GM12865 (cell line): ENCODE data around the gene XPNPEP2.

Source experiments
- DNase-seq: peaks from one replicate; pipeline ENCODE4 v3.0.0; 2010; ENCODE audit warnings: low read depth
- H3K4me3 ChIP-seq: 2 replicates; pipeline ENCODE4 v1.5.1; 2011; ENCODE audit warnings: mild to moderate bottlenecking, low read depth, low read length, control low read depth
- TF ChIP-seq, protein P1 (sequence below): IDR thresholded peaks from 2 replicates; pipeline ENCODE4 v1.5.1; 2011; ENCODE audit warnings: low read length, control low read depth, low read depth, inconsistent platforms; ENCODE audit not compliant: insufficient read depth; ENCODE audit errors: missing control alignments

XPNPEP2 gene

DNA sequence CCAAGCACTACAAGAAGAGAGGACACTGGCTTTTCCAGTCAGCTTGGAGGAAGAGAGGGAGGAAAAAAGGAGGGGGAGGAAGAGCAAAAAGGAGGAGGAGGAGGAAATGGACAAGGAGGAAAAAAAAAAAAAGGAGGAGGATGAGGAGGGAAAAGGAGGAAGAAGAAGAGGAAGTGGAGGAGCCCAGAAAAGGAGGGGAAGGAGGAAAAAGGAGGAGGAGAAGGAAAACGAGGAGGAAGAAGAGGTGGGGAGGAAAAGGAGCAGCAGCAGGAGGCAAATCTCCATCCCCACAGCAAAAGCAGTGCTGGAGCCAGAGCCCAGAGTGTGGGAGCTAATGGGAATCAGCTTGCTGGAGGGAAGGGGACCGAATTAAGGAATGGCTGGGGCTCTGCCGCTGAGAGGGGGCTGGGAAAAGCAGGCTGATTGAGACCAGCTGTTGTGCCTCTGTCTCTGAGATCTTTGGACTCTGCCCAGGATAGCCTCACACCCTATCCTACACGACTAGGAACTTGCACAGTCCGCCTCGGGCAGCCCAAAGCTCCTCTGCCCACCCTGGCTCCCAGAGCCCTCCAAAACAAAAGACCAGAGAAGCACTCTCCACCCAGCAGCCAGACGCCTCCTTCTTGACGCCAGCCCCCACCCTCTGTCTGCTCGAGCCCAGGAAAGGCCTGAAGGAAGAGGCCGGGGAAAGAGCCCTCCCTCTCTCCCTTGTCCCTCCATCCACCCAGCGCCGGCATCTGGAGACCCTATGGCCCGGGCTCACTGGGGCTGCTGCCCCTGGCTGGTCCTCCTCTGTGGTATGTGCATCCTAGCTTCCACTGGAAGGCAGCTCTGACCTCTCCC lies at the start of gene XPNPEP2:
TSS of gene XPNPEP2 (plus strand) at position 514 of the 843 bp plus-strand sequence. CDS start at position 749, 235 bp downstream.
- TF ChIP-seq, protein P1, sequence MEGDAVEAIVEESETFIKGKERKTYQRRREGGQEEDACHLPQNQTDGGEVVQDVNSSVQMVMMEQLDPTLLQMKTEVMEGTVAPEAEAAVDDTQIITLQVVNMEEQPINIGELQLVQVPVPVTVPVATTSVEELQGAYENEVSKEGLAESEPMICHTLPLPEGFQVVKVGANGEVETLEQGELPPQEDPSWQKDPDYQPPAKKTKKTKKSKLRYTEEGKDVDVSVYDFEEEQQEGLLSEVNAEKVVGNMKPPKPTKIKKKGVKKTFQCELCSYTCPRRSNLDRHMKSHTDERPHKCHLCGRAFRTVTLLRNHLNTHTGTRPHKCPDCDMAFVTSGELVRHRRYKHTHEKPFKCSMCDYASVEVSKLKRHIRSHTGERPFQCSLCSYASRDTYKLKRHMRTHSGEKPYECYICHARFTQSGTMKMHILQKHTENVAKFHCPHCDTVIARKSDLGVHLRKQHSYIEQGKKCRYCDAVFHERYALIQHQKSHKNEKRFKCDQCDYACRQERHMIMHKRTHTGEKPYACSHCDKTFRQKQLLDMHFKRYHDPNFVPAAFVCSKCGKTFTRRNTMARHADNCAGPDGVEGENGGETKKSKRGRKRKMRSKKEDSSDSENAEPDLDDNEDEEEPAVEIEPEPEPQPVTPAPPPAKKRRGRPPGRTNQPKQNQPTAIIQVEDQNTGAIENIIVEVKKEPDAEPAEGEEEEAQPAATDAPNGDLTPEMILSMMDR = no peak
- no peak for DNase-seq
- no peak within 1 kb of the TSS for H3K4me3 ChIP-seq

DNA sequence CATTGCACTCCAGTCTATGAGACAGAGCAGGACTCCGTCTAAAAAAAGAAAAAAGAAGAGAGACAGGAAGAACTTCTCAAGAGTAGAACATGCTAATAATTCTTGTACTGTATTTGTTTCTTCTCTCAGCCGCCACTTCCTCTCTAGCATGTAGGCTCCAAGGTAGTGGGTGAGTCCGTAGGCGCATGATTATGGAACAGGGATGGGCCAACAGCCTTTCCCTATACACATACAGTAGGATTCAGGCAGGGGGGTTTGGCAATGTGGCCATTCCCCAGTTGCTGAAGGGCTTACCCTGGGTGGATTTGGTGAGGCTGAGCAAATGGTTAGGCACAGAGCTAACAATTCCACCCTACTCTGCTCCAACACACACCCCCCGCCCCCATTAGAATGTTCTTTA lies 49.0 kb upstream of the XPNPEP2 start:
- TF ChIP-seq, protein P1 = no peak
- no peak overlapping the region for H3K4me3 ChIP-seq
- DNase-seq = no peak

DNA sequence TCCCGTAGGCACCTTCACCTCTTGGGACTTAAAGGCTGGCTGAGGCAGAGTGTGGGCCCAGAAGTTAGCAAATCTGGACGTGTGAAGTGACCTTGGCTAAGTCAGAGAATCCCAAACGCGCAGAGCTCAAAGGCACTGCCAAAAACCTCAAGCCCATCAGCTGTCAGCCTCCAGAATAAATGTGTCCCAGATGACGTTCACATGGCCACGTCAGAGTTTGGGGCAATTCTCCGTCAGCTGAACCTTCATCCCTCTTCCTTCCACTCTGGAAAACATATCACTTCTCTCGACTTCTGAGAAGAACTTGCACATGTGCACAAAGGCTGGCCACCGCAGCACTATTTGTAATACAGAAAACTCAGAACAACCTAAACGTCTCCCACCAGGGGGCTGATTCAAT lies 48.3 kb upstream of the XPNPEP2 start:
- no peak for DNase-seq
- no peak overlapping the region for H3K4me3 ChIP-seq
- TF ChIP-seq, protein P1 = no peak

GRCh38 chrX:129693354-129693753 lies 45.4 kb upstream of the XPNPEP2 start:
- TF ChIP-seq, protein P1 = no peak
- DNase-seq = no peak
- H3K4me3 ChIP-seq = no peak overlapping the region

DNA sequence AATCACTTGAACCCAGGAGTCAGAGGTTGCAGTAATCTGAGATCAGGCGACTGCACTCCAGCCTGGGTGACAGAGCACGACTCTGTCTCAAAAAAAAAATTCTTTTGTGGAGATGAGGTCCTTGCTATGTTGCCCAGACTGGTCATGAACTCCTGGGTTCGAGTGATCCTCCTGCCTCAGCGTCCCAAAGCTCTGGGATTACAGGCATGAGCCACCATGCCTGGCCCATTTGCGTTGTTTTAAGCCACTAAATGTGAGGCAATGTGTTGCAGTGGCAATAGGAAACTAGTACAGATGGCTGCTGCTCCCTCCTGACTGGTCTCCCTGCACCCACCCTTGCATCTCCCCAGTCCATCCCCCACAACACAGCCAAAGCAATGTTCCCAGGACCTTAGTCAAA lies 44.0 kb upstream of the XPNPEP2 start:
- TF ChIP-seq, protein P1 = no peak
- DNase-seq = no peak
- H3K4me3 ChIP-seq = no peak overlapping the region

- no peak overlapping the region for H3K4me3 ChIP-seq
- TF ChIP-seq, protein P1 = no peak
- DNase-seq = no peak
These were observed 43.2 kb upstream of the XPNPEP2 start for GRCh38 chrX:129695535-129695934.

DNA sequence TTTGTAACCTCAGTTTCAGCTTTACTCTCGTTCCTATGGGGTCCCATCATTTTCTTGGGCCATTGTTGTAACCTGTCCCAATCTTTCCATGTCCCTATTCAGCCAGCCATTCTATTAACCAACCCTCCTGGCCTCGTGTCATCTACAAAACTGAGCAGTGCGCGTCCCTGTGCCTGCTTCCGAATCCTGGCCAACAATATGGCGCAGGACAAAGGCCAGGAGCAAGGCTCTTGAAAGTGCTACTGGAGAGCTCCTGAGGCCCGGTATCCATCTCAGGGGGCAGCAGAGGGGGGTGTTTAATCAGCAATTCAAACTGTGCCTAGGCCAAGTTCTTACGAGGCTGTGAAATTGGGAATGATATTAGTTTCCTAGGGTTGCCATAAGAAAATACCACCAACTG lies 42.8 kb upstream of the XPNPEP2 start:
- DNase-seq = no peak
- no peak overlapping the region for H3K4me3 ChIP-seq
- TF ChIP-seq, protein P1 = no peak
